GM18907 (cell line): ENCODE results near the gene SND1.

ENCODE experiments used
- ATAC-seq: cut with Tn5 transposase; IDR thresholded peaks from one replicate; pipeline ENCODE4 v1.9.1; 2021; ENCODE audit warnings: mild to moderate bottlenecking, moderate library complexity; ENCODE audit not compliant: unreplicated experiment

The SND1 gene

GRCh38 chr7:127798023-127798422 is 146.0 kb downstream of the SND1 start:
- no peak for ATAC-seq

- no peak for ATAC-seq
Measured at GRCh38 chr7:127798769-127799372, 146.9 kb downstream of the SND1 start.

GRCh38 chr7:127799535-127800305 is 147.7 kb downstream of the SND1 start:
- no peak for ATAC-seq

GRCh38 chr7:127802845-127803244 is 150.9 kb downstream of the SND1 start:
- no peak for ATAC-seq

- no peak for ATAC-seq
Measured at GRCh38 chr7:127803626-127804025, 151.6 kb downstream of the SND1 start.

- ATAC-seq: no peak
Measured at GRCh38 chr7:127807340-127807739, 155.3 kb downstream of the SND1 start.

- no peak for ATAC-seq
Measured at GRCh38 chr7:127807829-127808228, 155.8 kb downstream of the SND1 start.

- ATAC-seq: no peak
Measured at GRCh38 chr7:127809261-127809702, 157.3 kb downstream of the SND1 start.

- ATAC-seq: no peak
Measured at GRCh38 chr7:127810113-127810512, 158.1 kb downstream of the SND1 start.

- no peak for ATAC-seq
Measured at GRCh38 chr7:127810696-127811660, 159.0 kb downstream of the SND1 start.

- no peak for ATAC-seq
Measured at GRCh38 chr7:127812540-127812939, 160.5 kb downstream of the SND1 start.

- no peak for ATAC-seq
Measured at GRCh38 chr7:127813991-127814541, 162.1 kb downstream of the SND1 start.

- ATAC-seq: no peak
Measured at GRCh38 chr7:127815631-127816145, 163.7 kb downstream of the SND1 start.

GRCh38 chr7:127816354-127817190 is 164.6 kb downstream of the SND1 start:
- ATAC-seq: no peak

GRCh38 chr7:127817466-127817865 is 165.5 kb downstream of the SND1 start:
- ATAC-seq: no peak

GRCh38 chr7:127818306-127818705 is 166.3 kb downstream of the SND1 start:
- ATAC-seq: no peak

- ATAC-seq: peak; percentile 48
Measured at GRCh38 chr7:127819975-127820731, 168.2 kb downstream of the SND1 start.

- ATAC-seq: no peak
Measured at GRCh38 chr7:127820732-127821085, 168.7 kb downstream of the SND1 start.

GRCh38 chr7:127821146-127821545 is 169.2 kb downstream of the SND1 start:
- no peak for ATAC-seq
